VCaP (cell line): ENCODE data around the gene NUDT6.

Experiments
- H3K27ac ChIP-seq: fragments of 450-650 bp; 2 replicates; pipeline ENCODE4 v1.5.1; 2017
- TF ChIP-seq, protein P1 (sequence below): fragments of 450-650 bp; conservative IDR thresholded peaks from 2 replicates; pipeline ENCODE4 v1.5.1; 2017; ENCODE audit warnings: mild to moderate bottlenecking, moderate library complexity

NUDT6 gene

DNA sequence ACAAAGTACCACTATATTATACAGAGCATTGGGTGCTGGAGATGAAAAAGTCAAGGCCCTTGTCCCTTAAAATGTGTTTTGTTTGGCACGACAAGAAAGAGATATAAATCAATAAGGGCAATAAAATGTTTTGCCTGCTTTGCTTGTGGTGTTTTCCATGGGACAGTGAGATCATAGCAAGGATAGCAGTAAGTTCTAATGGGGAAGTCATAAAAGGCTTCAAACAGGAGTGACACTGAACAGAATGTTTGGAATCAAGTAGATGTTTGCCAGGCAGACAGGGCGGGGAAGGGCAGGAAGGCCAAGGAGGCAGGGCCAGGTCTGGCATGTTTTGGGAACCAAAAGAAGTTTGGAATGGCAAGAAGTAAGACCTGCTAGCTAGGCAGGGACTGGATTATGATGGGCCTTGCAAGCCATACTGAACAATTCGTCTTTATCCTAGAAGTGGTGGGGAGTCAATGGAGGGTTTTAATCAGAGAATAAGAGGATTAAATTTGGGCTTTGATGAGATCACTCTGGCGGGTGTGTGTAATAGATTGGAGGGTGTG is 79.3 kb downstream of the NUDT6 start:
- TF ChIP-seq, protein P1, sequence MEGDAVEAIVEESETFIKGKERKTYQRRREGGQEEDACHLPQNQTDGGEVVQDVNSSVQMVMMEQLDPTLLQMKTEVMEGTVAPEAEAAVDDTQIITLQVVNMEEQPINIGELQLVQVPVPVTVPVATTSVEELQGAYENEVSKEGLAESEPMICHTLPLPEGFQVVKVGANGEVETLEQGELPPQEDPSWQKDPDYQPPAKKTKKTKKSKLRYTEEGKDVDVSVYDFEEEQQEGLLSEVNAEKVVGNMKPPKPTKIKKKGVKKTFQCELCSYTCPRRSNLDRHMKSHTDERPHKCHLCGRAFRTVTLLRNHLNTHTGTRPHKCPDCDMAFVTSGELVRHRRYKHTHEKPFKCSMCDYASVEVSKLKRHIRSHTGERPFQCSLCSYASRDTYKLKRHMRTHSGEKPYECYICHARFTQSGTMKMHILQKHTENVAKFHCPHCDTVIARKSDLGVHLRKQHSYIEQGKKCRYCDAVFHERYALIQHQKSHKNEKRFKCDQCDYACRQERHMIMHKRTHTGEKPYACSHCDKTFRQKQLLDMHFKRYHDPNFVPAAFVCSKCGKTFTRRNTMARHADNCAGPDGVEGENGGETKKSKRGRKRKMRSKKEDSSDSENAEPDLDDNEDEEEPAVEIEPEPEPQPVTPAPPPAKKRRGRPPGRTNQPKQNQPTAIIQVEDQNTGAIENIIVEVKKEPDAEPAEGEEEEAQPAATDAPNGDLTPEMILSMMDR: no peak
- peak overlapping the region; percentile 45; the same call in 1 of the 2 replicates for H3K27ac ChIP-seq
